GM23248 (cell line): ENCODE measurements around the gene CTXN1. TPM values are rescaled to one million over a fixed set of nuclear protein-coding genes. Genes with fewer than 3 reads are reported as not detected.

Source experiments
- DNase-seq: peaks from one replicate; pipeline ENCODE4 v3.0.0-alpha.2; 2015
- H2AFZ ChIP-seq: fragments of 200-600 bp; sonication (generic); 2 replicates; pipeline ENCODE4 v1.6.1; 2016; ENCODE audit warnings: antibody characterized with exemption
- H3F3A ChIP-seq: fragments of 200-600 bp; sonication (generic); 2 replicates; pipeline ENCODE4 v1.6.1; 2016; ENCODE audit warnings: mild to moderate bottlenecking, antibody characterized with exemption, mixed run types; ENCODE audit not compliant: insufficient read depth
- H3K27ac ChIP-seq: fragments of 200-600 bp; sonication (generic); 2 replicates; pipeline ENCODE4 v1.5.1; 2016; ENCODE audit warnings: mild to moderate bottlenecking
- H3K27me3 ChIP-seq: fragments of 200-600 bp; sonication (generic); replicated peaks from 2 replicates; pipeline ENCODE4 v1.6.1; 2016; ENCODE audit warnings: mild to moderate bottlenecking; ENCODE audit not compliant: insufficient read depth
- H3K36me3 ChIP-seq: fragments of 200-600 bp; sonication (generic); 2 replicates; pipeline ENCODE4 v1.6.1; 2016; ENCODE audit warnings: low read depth, mild to moderate bottlenecking
- H3K4me1 ChIP-seq: fragments of 200-600 bp; sonication (generic); 2 replicates; pipeline ENCODE4 v1.6.1; 2016; ENCODE audit warnings: mild to moderate bottlenecking; ENCODE audit not compliant: insufficient read depth
- H3K4me2 ChIP-seq: fragments of 200-600 bp; sonication (generic); one replicate; pipeline ENCODE4 v1.6.1; 2016; ENCODE audit warnings: mild to moderate bottlenecking; ENCODE audit not compliant: unreplicated experiment
- H3K4me3 ChIP-seq: fragments of 200-600 bp; sonication (generic); 2 replicates; pipeline ENCODE4 v1.5.1; 2016; ENCODE audit warnings: mild to moderate bottlenecking
- H3K79me2 ChIP-seq: fragments of 200-600 bp; sonication (generic); 2 replicates; pipeline ENCODE4 v1.6.1; 2016; ENCODE audit warnings: mild to moderate bottlenecking; ENCODE audit not compliant: insufficient read depth
- H3K9ac ChIP-seq: fragments of 200-600 bp; sonication (generic); 2 replicates; pipeline ENCODE4 v1.6.1; 2016; ENCODE audit warnings: mild to moderate bottlenecking
- H3K9me2 ChIP-seq: fragments of 200-600 bp; sonication (generic); 2 replicates; pipeline ENCODE4 v1.6.1; 2016; ENCODE audit warnings: mixed run types, mild to moderate bottlenecking, moderate library complexity; ENCODE audit not compliant: insufficient read depth
- H3K9me3 ChIP-seq: fragments of 200-600 bp; sonication (generic); one replicate; pipeline ENCODE4 v1.6.1; 2017; ENCODE audit warnings: low read depth
- H4K20me1 ChIP-seq: fragments of 200-600 bp; sonication (generic); 2 replicates; pipeline ENCODE4 v1.6.0; 2016; ENCODE audit not compliant: insufficient read depth
- EZH2 ChIP-seq: fragments of 200-600 bp; sonication (generic); IDR thresholded peaks from 2 replicates; pipeline ENCODE4 v1.6.1; 2018; ENCODE audit warnings: antibody characterized with exemption, mild to moderate bottlenecking; ENCODE audit not compliant: insufficient read depth, poor library complexity, severe bottlenecking
- EZH2phosphoT487 ChIP-seq: fragments of 200-600 bp; sonication (generic); IDR thresholded peaks from 2 replicates; pipeline ENCODE4 v1.6.1; 2018; ENCODE audit warnings: antibody characterized with exemption, moderate library complexity, mild to moderate bottlenecking, low read depth; ENCODE audit not compliant: insufficient read depth
- WGBS, 2 experiments: methylation state at CpG; one replicate each; pipeline ENCODE4 v1.1.6; 2015 to 2017; ENCODE audit warnings: low lambda C conversion rate in 2 of 2, low coverage in 1 of 2; ENCODE audit errors: missing lambda C conversion rate in 2 of 2; 5-methylcytosine and 5-hydroxymethylcytosine counted together
- in situ Hi-C: fragments of 300-500 bp; cut with MboI; formaldehyde crosslinking; loops from 2 replicates; pipeline ENCODE4 v1.15.0; 2020
- polyA plus RNA-seq: library from polyadenylated mRNA; unstranded; fragments of >200 nt; fragmentation: Nextera tagmentation; extraction: Ambion mirVana; gene quantifications from 2 replicates; pipeline ENCODE4 v1.2.1, GENCODE V29; 2016
- total RNA-seq: library from RNA; depleted of rRNA; stranded (reverse); fragments of >200 nt; shearing (Covaris generic); gene quantifications from 2 replicates; pipeline ENCODE4 v1.2.3, GENCODE V29; 2014

CTXN1 gene
- total and polyA plus RNA-seq, 2 experiments from 2014 or later, result 3.4 to 3.5 TPM

GRCh38 chr19:7970716-7971448, 44.9 kb upstream of the CTXN1 start:
- H3K9me3 ChIP-seq, result no peaks in the 10 kb centered on the region
- H3K4me2 ChIP-seq, result no peak overlapping the region
- H3K36me3 ChIP-seq, result no peaks in the 10 kb centered on the region; the same call in 1 of the 2 replicates
- no peaks in the 10 kb centered on the region for H3K27me3 ChIP-seq
- 75 to 76% methylated on average over 12 of the region's 12 CpGs for WGBS, 2 experiments
- no peaks in the 10 kb centered on the region for H3F3A ChIP-seq
- DNase-seq, result peak; percentile 60
- no peaks in the 10 kb centered on the region for H3K4me1 ChIP-seq
- TF ChIP-seq EZH2phosphoT487, result no peak
- TF ChIP-seq EZH2, result no peak
- no peak overlapping the region for H3K27ac ChIP-seq
- H3K9me2 ChIP-seq, result no peaks in the 10 kb centered on the region
- no peak overlapping the region for H2AFZ ChIP-seq
- no peaks in the 10 kb centered on the region for H4K20me1 ChIP-seq
- in situ Hi-C loops, result no loop called here
- H3K4me3 ChIP-seq, result no peak overlapping the region
- H3K9ac ChIP-seq, result no peak overlapping the region
- H3K79me2 ChIP-seq, result 0 out of 2 replicates have a peak, but pooled peaks cover 4% of the 10 kb centered on the region

GRCh38 chr19:7969555-7969939, 43.6 kb upstream of the CTXN1 start:
- no peak overlapping the region for H3K4me3 ChIP-seq
- H3F3A ChIP-seq, result no peaks in the 10 kb centered on the region
- WGBS, 2 experiments, result 93 to 94% methylated on average over 11 of the region's 11 CpGs
- in situ Hi-C loops, result loop anchor here (10.0 kb wide), 1 partner anchor 275 kb away; no protein-coding TSS in a partner anchor
- no peak overlapping the region for H3K27ac ChIP-seq
- H3K79me2 ChIP-seq, result no peaks in the 10 kb centered on the region
- no peaks in the 10 kb centered on the region for H4K20me1 ChIP-seq
- H2AFZ ChIP-seq, result no peak overlapping the region
- no peak overlapping the region for H3K9ac ChIP-seq
- TF ChIP-seq EZH2, result no peak
- no peak for TF ChIP-seq EZH2phosphoT487
- H3K4me2 ChIP-seq, result no peak overlapping the region
- H3K27me3 ChIP-seq, result no peaks in the 10 kb centered on the region
- peaks cover 3% of the 10 kb centered on the region; the same call in 1 of the 2 replicates for H3K36me3 ChIP-seq
- H3K9me3 ChIP-seq, result no peaks in the 10 kb centered on the region
- H3K9me2 ChIP-seq, result no peaks in the 10 kb centered on the region
- no peak for DNase-seq
- H3K4me1 ChIP-seq, result no peaks in the 10 kb centered on the region

GRCh38 chr19:7968796-7969554, 43.0 kb upstream of the CTXN1 start:
- H3K79me2 ChIP-seq, result no peaks in the 10 kb centered on the region
- no peaks in the 10 kb centered on the region for H4K20me1 ChIP-seq
- no peaks in the 10 kb centered on the region for H3K9me2 ChIP-seq
- H3K36me3 ChIP-seq, result peaks cover 3% of the 10 kb centered on the region; the same call in 1 of the 2 replicates
- no peak overlapping the region for H2AFZ ChIP-seq
- DNase-seq, result peak; percentile 47
- TF ChIP-seq EZH2 (no peak), EZH2phosphoT487 (no peak)
- WGBS, 2 experiments, result 84 to 88% methylated on average over 20 of the region's 20 CpGs
- H3K27me3 ChIP-seq, result no peaks in the 10 kb centered on the region
- no peaks in the 10 kb centered on the region for H3F3A ChIP-seq
- in situ Hi-C loops, result loop anchor here (10.0 kb wide), 1 partner anchor 276 kb away; no protein-coding TSS in a partner anchor
- no peak overlapping the region for H3K9ac ChIP-seq
- no peaks in the 10 kb centered on the region for H3K4me1 ChIP-seq
- no peak overlapping the region for H3K4me3 ChIP-seq
- no peaks in the 10 kb centered on the region for H3K9me3 ChIP-seq
- no peak overlapping the region for H3K4me2 ChIP-seq
- no peak overlapping the region for H3K27ac ChIP-seq

- Histone ChIP-seq H3K4me1 (no peaks in the 10 kb centered on the region), H3K27ac (no peak overlapping the region), H2AFZ (no peak overlapping the region), H3K4me2 (no peak overlapping the region), H3K79me2 (no peaks in the 10 kb centered on the region), H3K27me3 (no peaks in the 10 kb centered on the region), H3K36me3 (0 out of 2 replicates have a peak, but pooled peaks cover 3% of the 10 kb centered on the region), H3K4me3 (no peak overlapping the region), H3K9me2 (no peaks in the 10 kb centered on the region), H4K20me1 (no peaks in the 10 kb centered on the region), H3K9me3 (no peaks in the 10 kb centered on the region), H3K9ac (no peak overlapping the region), H3F3A (no peaks in the 10 kb centered on the region)
- in situ Hi-C loops, result loop anchor here (10.0 kb wide), 1 partner anchor 277 kb away; no protein-coding TSS in a partner anchor
- no peak for TF ChIP-seq EZH2
- no peak for TF ChIP-seq EZH2phosphoT487
- 92 to 93% methylated on average over 15 of the region's 15 CpGs for WGBS, 2 experiments
- DNase-seq, result no peak
Measured at GRCh38 chr19:7968008-7968795, 42.3 kb upstream of the CTXN1 start.
